B cell (primary cell): ENCODE data around the gene HBQ1.

Experiments
- EZH2 ChIP-seq: IDR thresholded peaks from 2 replicates; pipeline ENCODE4 v1.6.1; 2012; ENCODE audit warnings: borderline replicate concordance, low read depth, mild to moderate bottlenecking, moderate library complexity, low read length; ENCODE audit not compliant: insufficient read depth, poor library complexity, severe bottlenecking
- TF ChIP-seq, protein P1 (sequence below): fragments of 200-600 bp; IDR thresholded peaks from one replicate; pipeline ENCODE4 v1.8.0; 2022; ENCODE audit warnings: antibody characterized with exemption, mild to moderate bottlenecking

DNA sequence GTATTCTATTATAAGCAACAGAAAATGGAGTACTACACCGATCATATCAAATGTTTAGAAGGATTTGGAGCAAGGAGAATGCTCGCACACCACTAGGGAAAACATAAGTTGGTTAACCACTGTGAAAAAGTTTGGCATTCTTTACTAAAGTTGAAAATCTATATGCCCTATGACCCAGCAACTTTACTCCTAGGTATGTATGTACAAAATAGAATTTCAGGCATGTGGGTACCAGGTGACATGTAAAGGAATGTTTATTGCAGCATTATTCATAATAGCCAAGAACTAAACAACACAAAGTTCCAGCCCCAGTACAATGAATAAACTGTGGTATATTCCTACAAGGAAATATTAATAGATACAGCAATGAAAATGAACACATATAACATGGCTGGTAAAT is 33.6 kb upstream of the HBQ1 start:
- TF ChIP-seq, protein P1, sequence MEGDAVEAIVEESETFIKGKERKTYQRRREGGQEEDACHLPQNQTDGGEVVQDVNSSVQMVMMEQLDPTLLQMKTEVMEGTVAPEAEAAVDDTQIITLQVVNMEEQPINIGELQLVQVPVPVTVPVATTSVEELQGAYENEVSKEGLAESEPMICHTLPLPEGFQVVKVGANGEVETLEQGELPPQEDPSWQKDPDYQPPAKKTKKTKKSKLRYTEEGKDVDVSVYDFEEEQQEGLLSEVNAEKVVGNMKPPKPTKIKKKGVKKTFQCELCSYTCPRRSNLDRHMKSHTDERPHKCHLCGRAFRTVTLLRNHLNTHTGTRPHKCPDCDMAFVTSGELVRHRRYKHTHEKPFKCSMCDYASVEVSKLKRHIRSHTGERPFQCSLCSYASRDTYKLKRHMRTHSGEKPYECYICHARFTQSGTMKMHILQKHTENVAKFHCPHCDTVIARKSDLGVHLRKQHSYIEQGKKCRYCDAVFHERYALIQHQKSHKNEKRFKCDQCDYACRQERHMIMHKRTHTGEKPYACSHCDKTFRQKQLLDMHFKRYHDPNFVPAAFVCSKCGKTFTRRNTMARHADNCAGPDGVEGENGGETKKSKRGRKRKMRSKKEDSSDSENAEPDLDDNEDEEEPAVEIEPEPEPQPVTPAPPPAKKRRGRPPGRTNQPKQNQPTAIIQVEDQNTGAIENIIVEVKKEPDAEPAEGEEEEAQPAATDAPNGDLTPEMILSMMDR, result no peak
- no peak for TF ChIP-seq EZH2
